Stomach (tissue), 9 donors: ENCODE data around the gene MRPL34. TPM values are rescaled to one million over a fixed set of nuclear protein-coding genes. Genes with fewer than 3 reads are reported as not detected.

Experiments used
- DNase-seq, 2 donors: peaks; one replicate each; pipeline versions ENCODE4 v3.0.0 to v3.0.0-alpha.2; 2013 to 2019
- H3K27ac ChIP-seq, 5 donors: fragments of 200-600 bp in 4 of 5; sonication (generic) in 4 of 5; one replicate each; pipeline ENCODE4 v1.5.1; 2013 to 2019; ENCODE audit warnings: mild to moderate bottlenecking in 1 of 5, moderate library complexity in 1 of 5
- H3K27me3 ChIP-seq, 3 donors: fragments of 200-600 bp; sonication (generic); one replicate each; pipeline ENCODE4 v1.5.1; 2017 to 2019; ENCODE audit warnings: mixed run types in 1 of 3
- H3K36me3 ChIP-seq, 4 donors: fragments of 200-600 bp; sonication (generic); 1 replicate in 3 of 4; 2 replicates in 1 of 4; pipeline ENCODE4 v1.5.1; 2016 to 2019
- H3K4me1 ChIP-seq, 4 donors: fragments of 200-600 bp; sonication (generic); one replicate each; pipeline ENCODE4 v1.5.1; 2016 to 2019
- H3K4me3 ChIP-seq, 4 donors: fragments of 200-600 bp; sonication (generic) in 3 of 4; one replicate each; pipeline ENCODE4 v1.5.1; 2016 to 2019; ENCODE audit warnings: mild to moderate bottlenecking in 1 of 4
- H3K9me3 ChIP-seq, 4 donors: fragments of 200-600 bp; sonication (generic); one replicate each; pipeline ENCODE4 v1.5.1; 2016 to 2019
- EP300 ChIP-seq: sonication (generic); formaldehyde crosslinking; IDR thresholded peaks from one replicate; pipeline ENCODE4 v1.6.1; 2017; ENCODE audit warnings: antibody characterized with exemption
- POLR2A ChIP-seq, 4 donors: fragments of 450-650 bp; IDR thresholded peaks; one replicate each; pipeline ENCODE4 v1.6.1; 2016; ENCODE audit warnings: antibody characterized with exemption in 4 of 4, control low read depth in 2 of 4, mild to moderate bottlenecking in 1 of 4, moderate library complexity in 1 of 4
- POLR2AphosphoS5 ChIP-seq, 3 donors: sonication (generic); formaldehyde crosslinking; IDR thresholded peaks; one replicate each; pipeline ENCODE4 v1.6.1; 2016; ENCODE audit warnings: antibody characterized with exemption in 3 of 3
- WGBS, 5 donors: extraction: QIAGEN DNeasy Blood & Tissue Kit in 3 of 5; methylation state at CpG; one replicate each; pipeline versions ENCODE4 v1.1.5 to v1.1.7; 2013 to 2018; 5-methylcytosine and 5-hydroxymethylcytosine counted together
- intact Hi-C: fragments of 100-400 bp; cut with DNase I; formaldehyde crosslinking; loops from one replicate; pipeline ENCODE4 v1.15.1; 2023; ENCODE audit warnings: low total_unique reads
- polyA plus RNA-seq, 3 donors: library from polyadenylated mRNA; stranded (reverse); fragments of 200-250 nt; gene quantifications; one replicate each; pipeline ENCODE4 v1.2.3, GENCODE V29; 2013
- total RNA-seq, 5 donors: library from RNA; depleted of rRNA; stranded (reverse); fragments of >200 nt; gene quantifications; one replicate each; pipeline versions ENCODE4 v1.1.0 to v1.2.3, GENCODE V29; 2014 to 2016
- TF ChIP-seq, protein P1 (sequence below), 7 experiments: fragments of 450-650 bp in 4 of 7; fragments of 200-600 bp in 3 of 7; sonication (generic) in 3 of 7; IDR thresholded peaks; one replicate each; pipeline ENCODE4 v1.5.1; 2016 to 2019; ENCODE audit warnings: antibody characterized with exemption in 7 of 7, control low read depth in 2 of 7, mild to moderate bottlenecking in 1 of 7
- donor health status: healthy with polysubstance abuse.
- donor health status: Bipolar disorder and iron deficiency.
- donor health status: healthy.

MRPL34 gene
- total and polyA plus RNA-seq, 8 donors: 6.6 to 200 (median 155) TPM

GRCh38 chr19:17341386-17341785 lies 35.7 kb downstream of the MRPL34 start:
- no peaks in the 10 kb centered on the region for H3K27me3 ChIP-seq
- H3K36me3 ChIP-seq: peaks cover 0 to 32% (median 21%) of the 10 kb centered on the region in 4 donors
- 92 to 96% (median 93%) methylated on average over 14 to 15 of the region's 15 CpGs for WGBS, 5 donors
- peaks cover 10 to 39% (median 31%) of the 10 kb centered on the region in 4 donors for H3K4me1 ChIP-seq
- TF ChIP-seq POLR2A (IDR thresholded peaks at IDR 0.05): no peak
- no peak for TF ChIP-seq EP300
- no peak for TF ChIP-seq POLR2AphosphoS5 (IDR thresholded peaks at IDR 0.05)
- TF ChIP-seq, protein P1, sequence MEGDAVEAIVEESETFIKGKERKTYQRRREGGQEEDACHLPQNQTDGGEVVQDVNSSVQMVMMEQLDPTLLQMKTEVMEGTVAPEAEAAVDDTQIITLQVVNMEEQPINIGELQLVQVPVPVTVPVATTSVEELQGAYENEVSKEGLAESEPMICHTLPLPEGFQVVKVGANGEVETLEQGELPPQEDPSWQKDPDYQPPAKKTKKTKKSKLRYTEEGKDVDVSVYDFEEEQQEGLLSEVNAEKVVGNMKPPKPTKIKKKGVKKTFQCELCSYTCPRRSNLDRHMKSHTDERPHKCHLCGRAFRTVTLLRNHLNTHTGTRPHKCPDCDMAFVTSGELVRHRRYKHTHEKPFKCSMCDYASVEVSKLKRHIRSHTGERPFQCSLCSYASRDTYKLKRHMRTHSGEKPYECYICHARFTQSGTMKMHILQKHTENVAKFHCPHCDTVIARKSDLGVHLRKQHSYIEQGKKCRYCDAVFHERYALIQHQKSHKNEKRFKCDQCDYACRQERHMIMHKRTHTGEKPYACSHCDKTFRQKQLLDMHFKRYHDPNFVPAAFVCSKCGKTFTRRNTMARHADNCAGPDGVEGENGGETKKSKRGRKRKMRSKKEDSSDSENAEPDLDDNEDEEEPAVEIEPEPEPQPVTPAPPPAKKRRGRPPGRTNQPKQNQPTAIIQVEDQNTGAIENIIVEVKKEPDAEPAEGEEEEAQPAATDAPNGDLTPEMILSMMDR (IDR thresholded peaks at IDR 0.05): no peak
- no peak overlapping the region for H3K4me3 ChIP-seq
- intact Hi-C loops: no loop called here
- H3K9me3 ChIP-seq: no peaks in the 10 kb centered on the region
- no peak for DNase-seq
- H3K27ac ChIP-seq: no peak overlapping the region

GRCh38 chr19:17341845-17342244 lies 36.2 kb downstream of the MRPL34 start:
- intact Hi-C loops: no loop called here
- no peak overlapping the region for H3K27ac ChIP-seq
- peaks cover 0 to 32% (median 21%) of the 10 kb centered on the region in 4 donors for H3K36me3 ChIP-seq
- no peak overlapping the region for H3K4me3 ChIP-seq
- WGBS, 5 donors: 80 to 86% (median 82%) methylated on average over 7 of the region's 7 CpGs
- H3K9me3 ChIP-seq: no peaks in the 10 kb centered on the region
- TF ChIP-seq POLR2A (IDR thresholded peaks at IDR 0.05) (no peak), POLR2AphosphoS5 (IDR thresholded peaks at IDR 0.05) (no peak), EP300 (no peak)
- TF ChIP-seq, protein P1 (IDR thresholded peaks at IDR 0.05): no peak
- no peak for DNase-seq
- H3K4me1 ChIP-seq: peaks cover 10 to 42% (median 31%) of the 10 kb centered on the region in 4 donors
- H3K27me3 ChIP-seq: no peaks in the 10 kb centered on the region

DNA sequence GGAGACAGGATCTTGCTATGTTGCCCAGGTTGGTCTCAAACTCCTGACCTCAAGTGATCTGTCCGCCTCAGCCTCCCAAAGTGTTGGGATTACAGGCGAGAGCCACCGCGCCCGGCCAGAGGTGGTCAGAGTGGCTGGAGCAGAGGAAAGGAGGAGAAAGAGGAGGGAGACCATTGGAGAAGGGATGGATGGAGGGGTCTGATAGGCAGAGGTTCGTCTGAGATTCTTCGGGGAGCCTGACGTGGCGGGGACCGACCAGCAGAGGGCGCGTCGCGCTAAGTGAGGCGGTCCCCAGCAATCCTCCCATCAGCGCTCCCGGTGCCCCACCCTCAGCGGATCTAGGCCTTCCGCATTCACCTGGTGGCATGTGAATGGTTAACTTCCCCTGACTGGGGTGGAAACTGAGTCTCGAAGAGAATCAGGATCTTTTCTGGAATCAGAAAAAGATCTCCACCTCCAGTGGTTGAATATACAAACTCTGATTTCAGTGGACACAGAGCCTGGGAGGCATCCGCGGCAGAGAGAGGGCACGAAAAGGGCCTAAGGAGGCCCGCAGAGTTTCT lies 40.5 kb downstream of the MRPL34 start:
- 10 to 16% (median 14%) methylated on average over 24 of the region's 24 CpGs for WGBS, 5 donors
- peak overlapping the region in 4 of 5 donors; percentile 54 to 77 (median 62) for H3K27ac ChIP-seq
- H3K4me1 ChIP-seq: peaks cover 0 to 29% (median 15%) of the 10 kb centered on the region in 4 donors
- H3K4me3 ChIP-seq: no peak overlapping the region
- H3K27me3 ChIP-seq: peaks cover 0 to 34% (median 0%) of the 10 kb centered on the region in 3 donors
- H3K9me3 ChIP-seq: no peaks in the 10 kb centered on the region
- intact Hi-C loops: loop anchor here (5.0 kb wide), 1 partner anchor 41 kb away; no protein-coding TSS in a partner anchor
- H3K36me3 ChIP-seq: peaks cover 0 to 15% (median 12%) of the 10 kb centered on the region in 4 donors
- peak; percentile 82 to 87 for DNase-seq
- TF ChIP-seq, protein P1 (IDR thresholded peaks at IDR 0.05): peak in 5 of 7 experiments; percentile 81 to 97 (median 95)
- TF ChIP-seq POLR2A (IDR thresholded peaks at IDR 0.05) (no peak), POLR2AphosphoS5 (IDR thresholded peaks at IDR 0.05) (peak in 1 of 3 donors; percentile 27), EP300 (no peak)

GRCh38 chr19:17347361-17347760 lies 41.7 kb downstream of the MRPL34 start:
- Histone ChIP-seq H3K27me3 (peaks cover 0 to 46% (median 0%) of the 10 kb centered on the region in 3 donors), H3K36me3 (peaks cover 0 to 3% (median 1%) of the 10 kb centered on the region in 4 donors), H3K9me3 (no peaks in the 10 kb centered on the region), H3K4me3 (no peak overlapping the region), H3K4me1 (peaks cover 0 to 29% (median 15%) of the 10 kb centered on the region in 4 donors), H3K27ac (peak overlapping the region; percentile 24 to 77 (median 59))
- 21 to 36% (median 25%) methylated on average over 6 of the region's 6 CpGs for WGBS, 5 donors
- TF ChIP-seq POLR2A (IDR thresholded peaks at IDR 0.05) (no peak), POLR2AphosphoS5 (IDR thresholded peaks at IDR 0.05) (no peak), EP300 (no peak)
- TF ChIP-seq, protein P1 (IDR thresholded peaks at IDR 0.05): no peak
- intact Hi-C loops: loop anchor here (5.0 kb wide), 1 partner anchor 40 kb away; no protein-coding TSS in a partner anchor
- DNase-seq: peak in 1 of 2 donors; percentile 51
